ENCODE measurements around the gene GKN1. TPM values are rescaled to one million over a fixed set of nuclear protein-coding genes. Genes with fewer than 3 reads are reported as not detected.

The GKN1 gene
- total RNA-seq, 1 donor from 2014 or later: not detected

GRCh38 chr2:68993660-68994059 lies 19.2 kb downstream of the GKN1 start:
- H3K27me3 Mint-ChIP-seq (ENCODE audit: low read depth): peaks cover 11% of the 10 kb centered on the region
- no peaks in the 10 kb centered on the region for H3K36me3 Mint-ChIP-seq (ENCODE audit: low read depth)
- H3K9me3 Mint-ChIP-seq: no peaks in the 10 kb centered on the region
- DNase-seq (ENCODE audit: low read depth, low spot score): no peak
- no peak for TF ChIP-seq CTCF (conservative IDR thresholded peaks at IDR 0.05)
- H3K4me1 Mint-ChIP-seq: peaks cover 6% of the 10 kb centered on the region
- H3K27ac Mint-ChIP-seq (ENCODE audit: unreplicated experiment): no peak overlapping the region
- H3K4me3 Mint-ChIP-seq: no peak overlapping the region

GRCh38 chr2:68994864-68995263 lies 20.4 kb downstream of the GKN1 start:
- no peak for DNase-seq (ENCODE audit: low read depth, low spot score)
- peaks cover 6% of the 10 kb centered on the region for H3K4me1 Mint-ChIP-seq
- no peaks in the 10 kb centered on the region for H3K36me3 Mint-ChIP-seq (ENCODE audit: low read depth)
- H3K27ac Mint-ChIP-seq (ENCODE audit: unreplicated experiment): no peak overlapping the region
- no peak overlapping the region for H3K4me3 Mint-ChIP-seq
- H3K27me3 Mint-ChIP-seq (ENCODE audit: low read depth): peaks cover 18% of the 10 kb centered on the region
- no peak for TF ChIP-seq CTCF (conservative IDR thresholded peaks at IDR 0.05)
- peaks cover 5% of the 10 kb centered on the region for H3K9me3 Mint-ChIP-seq

- Mint-ChIP-seq H3K4me3 (no peak overlapping the region), H3K9me3 (peaks cover 5% of the 10 kb centered on the region), H3K27ac (ENCODE audit: unreplicated experiment) (no peak overlapping the region)
These were observed 21.5 kb downstream of the GKN1 start for GRCh38 chr2:68995916-68996315.

GRCh38 chr2:68997401-68997800 lies 23.0 kb downstream of the GKN1 start:
- TF ChIP-seq CTCF (conservative IDR thresholded peaks at IDR 0.05): no peak
- H3K4me1 Mint-ChIP-seq: peaks cover 6% of the 10 kb centered on the region
- DNase-seq (ENCODE audit: low read depth, low spot score): no peak
- H3K36me3 Mint-ChIP-seq (ENCODE audit: low read depth): no peaks in the 10 kb centered on the region
- H3K27ac Mint-ChIP-seq (ENCODE audit: unreplicated experiment): no peak overlapping the region
- H3K9me3 Mint-ChIP-seq: peaks cover 14% of the 10 kb centered on the region
- H3K27me3 Mint-ChIP-seq (ENCODE audit: low read depth): peaks cover 15% of the 10 kb centered on the region
- no peak overlapping the region for H3K4me3 Mint-ChIP-seq

More at GRCh38 chr2:68995916-68996315, 21.5 kb downstream of the GKN1 start:
- Mint-ChIP-seq H3K27me3 (ENCODE audit: low read depth) (peaks cover 15% of the 10 kb centered on the region), H3K4me1 (peaks cover 6% of the 10 kb centered on the region), H3K36me3 (ENCODE audit: low read depth) (no peaks in the 10 kb centered on the region)
- no peak for DNase-seq (ENCODE audit: low read depth, low spot score)
- no peak for TF ChIP-seq CTCF (conservative IDR thresholded peaks at IDR 0.05)

- Mint-ChIP-seq H3K36me3 (ENCODE audit: low read depth) (no peaks in the 10 kb centered on the region), H3K27ac (ENCODE audit: unreplicated experiment) (no peak overlapping the region), H3K27me3 (ENCODE audit: low read depth) (peaks cover 35% of the 10 kb centered on the region), H3K9me3 (peaks cover 15% of the 10 kb centered on the region), H3K4me3 (no peak overlapping the region), H3K4me1 (no peaks in the 10 kb centered on the region)
- no peak for TF ChIP-seq CTCF (conservative IDR thresholded peaks at IDR 0.05)
- no peak for DNase-seq (ENCODE audit: low read depth, low spot score)
These were observed 27.4 kb downstream of the GKN1 start for GRCh38 chr2:69001879-69002278.

- no peak for DNase-seq (ENCODE audit: low read depth, low spot score)
- no peak overlapping the region for H3K27ac Mint-ChIP-seq (ENCODE audit: unreplicated experiment)
- H3K36me3 Mint-ChIP-seq (ENCODE audit: low read depth): no peaks in the 10 kb centered on the region
- peaks cover 44% of the 10 kb centered on the region for H3K27me3 Mint-ChIP-seq (ENCODE audit: low read depth)
- H3K9me3 Mint-ChIP-seq: peaks cover 15% of the 10 kb centered on the region
- TF ChIP-seq CTCF (conservative IDR thresholded peaks at IDR 0.05): no peak
- no peak overlapping the region for H3K4me3 Mint-ChIP-seq
- no peaks in the 10 kb centered on the region for H3K4me1 Mint-ChIP-seq
These were observed 29.3 kb downstream of the GKN1 start for GRCh38 chr2:69003731-69004130.

Data from neural crest cell (in vitro differentiated cells).